ENCODE measurements around the gene DYNC2I2. TPM values are rescaled to one million over a fixed set of nuclear protein-coding genes. Genes with fewer than 3 reads are reported as not detected.

DYNC2I2 gene
- total RNA-seq, 1 experiment from 2014 or later: 58.6 TPM

- H4K20me1 ChIP-seq (ENCODE audit: control insufficient read depth, insufficient read depth, insufficient read length): no peaks in the 10 kb centered on the region
Measured at GRCh38 chr9:128654481-128654880, 2.2 kb downstream of the DYNC2I2 start.

More at GRCh38 chr9:128654481-128654880, 2.2 kb downstream of the DYNC2I2 start:
- no CpG with 5 or more reads among the region's 1 CpG for WGBS (ENCODE audit: extremely low coverage, insufficient read length, low lambda C conversion rate)
- H3K9ac ChIP-seq (ENCODE audit: extremely low read depth, insufficient read length, low read length): no peak overlapping the region
- no peaks in the 10 kb centered on the region for H3K79me2 ChIP-seq (ENCODE audit: insufficient read depth, low read length)
- H2BK120ac ChIP-seq (ENCODE audit: low read depth, low read length, poor library complexity, severe bottlenecking): no peak overlapping the region
- no peak overlapping the region for H2BK20ac ChIP-seq (ENCODE audit: low read depth, low read length, poor library complexity, severe bottlenecking)
- no peak for DNase-seq
- no peak overlapping the region for H3K14ac ChIP-seq (ENCODE audit: insufficient read depth, low read length)
- Mint-ChIP-seq H3K27me3 (ENCODE audit: low read depth) (no peaks in the 10 kb centered on the region), H3K27ac (peak overlapping the region; percentile 7 to 70 (median 14); a peak in 2 of 7 replicates), H3K9me3 (no peaks in the 10 kb centered on the region), H3K4me1 (peaks cover 3 to 10% of the 10 kb centered on the region in 2 experiments; a peak in 2 of 4 replicates), H3K4me3 (peak overlapping the region; percentile 31 to 43; a peak in 4 of 5 replicates), H3K36me3 (ENCODE audit: insufficient read depth in 1 of 3, low read depth in 3 of 3) (peaks cover 7 to 13% (median 12%) of the 10 kb centered on the region in 3 experiments; a peak in 6 of 7 replicates)
- no peak overlapping the region for H3K27ac ChIP-seq (ENCODE audit: insufficient read length, low read depth, low read length)
- H4K5ac ChIP-seq (ENCODE audit: insufficient read length, low read depth, low read length): no peak overlapping the region
- H3K4me2 ChIP-seq (ENCODE audit: insufficient read depth, insufficient read length, low read length): no peak overlapping the region
- H3K79me1 ChIP-seq (ENCODE audit: insufficient read depth, low read depth, low read length, poor library complexity, severe bottlenecking): no peaks in the 10 kb centered on the region
- no peak overlapping the region for H3K18ac ChIP-seq (ENCODE audit: insufficient read length, low read depth, low read length)
- no peak overlapping the region; the same call in 1 of the 2 replicates for H3K4ac ChIP-seq (ENCODE audit: low read depth, low read length)
- no peak overlapping the region for H3K23ac ChIP-seq (ENCODE audit: insufficient read length, low read depth, low read length)
- TF ChIP-seq, protein P1, sequence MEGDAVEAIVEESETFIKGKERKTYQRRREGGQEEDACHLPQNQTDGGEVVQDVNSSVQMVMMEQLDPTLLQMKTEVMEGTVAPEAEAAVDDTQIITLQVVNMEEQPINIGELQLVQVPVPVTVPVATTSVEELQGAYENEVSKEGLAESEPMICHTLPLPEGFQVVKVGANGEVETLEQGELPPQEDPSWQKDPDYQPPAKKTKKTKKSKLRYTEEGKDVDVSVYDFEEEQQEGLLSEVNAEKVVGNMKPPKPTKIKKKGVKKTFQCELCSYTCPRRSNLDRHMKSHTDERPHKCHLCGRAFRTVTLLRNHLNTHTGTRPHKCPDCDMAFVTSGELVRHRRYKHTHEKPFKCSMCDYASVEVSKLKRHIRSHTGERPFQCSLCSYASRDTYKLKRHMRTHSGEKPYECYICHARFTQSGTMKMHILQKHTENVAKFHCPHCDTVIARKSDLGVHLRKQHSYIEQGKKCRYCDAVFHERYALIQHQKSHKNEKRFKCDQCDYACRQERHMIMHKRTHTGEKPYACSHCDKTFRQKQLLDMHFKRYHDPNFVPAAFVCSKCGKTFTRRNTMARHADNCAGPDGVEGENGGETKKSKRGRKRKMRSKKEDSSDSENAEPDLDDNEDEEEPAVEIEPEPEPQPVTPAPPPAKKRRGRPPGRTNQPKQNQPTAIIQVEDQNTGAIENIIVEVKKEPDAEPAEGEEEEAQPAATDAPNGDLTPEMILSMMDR (conservative IDR thresholded peaks at IDR 0.05): no peak
- no peaks in the 10 kb centered on the region for H3K4me1 ChIP-seq (ENCODE audit: insufficient read depth, low read length)
- no peak overlapping the region for H2AFZ ChIP-seq (ENCODE audit: low read length)
- no peak overlapping the region for H4K91ac ChIP-seq (ENCODE audit: insufficient read length, low read depth, low read length)
- no peak overlapping the region for H4K8ac ChIP-seq (replicated peaks; ENCODE audit: insufficient read length, low read depth, low read length)
- no peaks in the 10 kb centered on the region for H3K23me2 ChIP-seq (ENCODE audit: insufficient read length, low read depth, low read length, poor library complexity, severe bottlenecking)
- H3T11ph ChIP-seq (ENCODE audit: low read length): no peak overlapping the region
- no peak overlapping the region for H3K56ac ChIP-seq (ENCODE audit: insufficient read length, low read depth, low read length)
- H3K27me3 ChIP-seq (ENCODE audit: insufficient read depth, low read length): no peaks in the 10 kb centered on the region
- no peak overlapping the region for H2BK5ac ChIP-seq (ENCODE audit: insufficient read length, low read length)
- H2BK15ac ChIP-seq (ENCODE audit: low read depth, low read length): no peak overlapping the region
- no peak overlapping the region for H2AK5ac ChIP-seq (ENCODE audit: insufficient read length, low read length)
- no peak overlapping the region for H2BK12ac ChIP-seq (ENCODE audit: insufficient read length, low read depth, low read length)
- no peaks in the 10 kb centered on the region for H3K9me3 ChIP-seq (ENCODE audit: control insufficient read depth, low read depth, low read length)
